Bone marrow (tissue), 2 donors: ENCODE measurements around the gene PRMT3.
"Not testable (repeated sequence)": the region's sequence is repeated elsewhere in the genome, so short reads cannot be mapped to it uniquely, and the experiment has no call there.

Experiments used
- DNase-seq, 2 donors: peaks; one replicate each; lab custom pipeline; 2025; lab: John Stamatoyannopoulos, UW

The PRMT3 gene

DNA sequence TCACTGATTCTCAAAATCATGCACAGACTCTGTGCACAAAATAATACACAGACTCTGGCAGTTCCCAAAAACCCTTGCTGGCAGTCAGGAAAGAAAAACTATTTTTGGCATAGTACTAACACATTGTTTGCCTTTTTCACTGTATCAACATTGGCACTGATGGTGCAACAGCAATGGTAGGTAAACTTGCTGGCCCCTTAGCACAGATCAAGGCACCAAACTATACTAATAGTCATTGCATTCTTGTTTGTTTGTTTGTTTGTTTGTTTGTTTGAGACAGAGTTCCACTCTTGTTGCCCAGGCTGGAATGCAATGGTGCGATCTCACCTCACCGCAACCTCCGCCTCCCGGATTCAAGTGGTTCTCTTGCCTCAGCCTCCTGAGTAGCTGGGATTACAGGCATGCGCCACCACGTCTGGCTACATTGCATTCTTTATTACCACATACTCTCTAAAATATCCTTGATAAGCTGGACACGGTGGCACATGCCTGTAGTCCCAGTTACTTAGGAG is 130.9 kb downstream of the PRMT3 start:
- no peak for DNase-seq

DNA sequence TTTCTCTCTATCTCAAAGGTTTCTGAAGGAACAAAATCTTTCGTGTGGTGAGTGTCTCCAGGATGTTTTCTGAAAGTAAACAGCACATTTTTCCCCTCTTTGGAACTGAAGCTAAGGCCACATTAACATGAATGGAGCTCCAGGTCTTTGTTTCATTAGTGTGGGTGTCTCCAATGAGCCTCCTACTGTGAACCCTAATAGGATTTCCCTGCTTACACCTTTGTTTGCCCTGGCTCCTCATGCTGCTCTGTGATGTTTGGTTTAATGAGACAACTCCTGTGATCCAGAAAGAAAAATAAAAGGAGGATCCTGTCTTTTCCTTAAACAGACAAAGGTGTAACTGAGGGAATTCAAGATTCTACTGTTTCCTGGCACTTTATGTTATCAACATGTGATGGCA is 135.0 kb downstream of the PRMT3 start:
- no peak for DNase-seq

DNA sequence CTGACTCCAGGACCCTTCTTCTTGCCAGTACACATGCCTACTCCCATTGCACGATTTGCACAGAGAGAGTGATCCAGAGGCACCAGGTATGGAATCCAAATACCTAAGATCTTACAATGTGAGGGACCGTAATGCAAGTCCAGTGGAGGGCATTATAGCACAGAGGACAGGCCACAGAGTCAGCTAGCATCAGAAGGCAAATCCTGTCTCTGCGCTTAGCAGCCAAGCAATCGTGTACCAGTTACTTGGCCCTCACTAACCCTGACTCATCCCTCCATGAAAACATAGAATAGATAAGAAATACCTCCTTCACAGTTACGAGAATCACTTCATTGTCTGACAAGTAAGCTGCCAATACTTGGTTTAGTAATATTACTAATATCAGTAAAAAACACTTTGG is 142.2 kb downstream of the PRMT3 start:
- no peak for DNase-seq

DNA sequence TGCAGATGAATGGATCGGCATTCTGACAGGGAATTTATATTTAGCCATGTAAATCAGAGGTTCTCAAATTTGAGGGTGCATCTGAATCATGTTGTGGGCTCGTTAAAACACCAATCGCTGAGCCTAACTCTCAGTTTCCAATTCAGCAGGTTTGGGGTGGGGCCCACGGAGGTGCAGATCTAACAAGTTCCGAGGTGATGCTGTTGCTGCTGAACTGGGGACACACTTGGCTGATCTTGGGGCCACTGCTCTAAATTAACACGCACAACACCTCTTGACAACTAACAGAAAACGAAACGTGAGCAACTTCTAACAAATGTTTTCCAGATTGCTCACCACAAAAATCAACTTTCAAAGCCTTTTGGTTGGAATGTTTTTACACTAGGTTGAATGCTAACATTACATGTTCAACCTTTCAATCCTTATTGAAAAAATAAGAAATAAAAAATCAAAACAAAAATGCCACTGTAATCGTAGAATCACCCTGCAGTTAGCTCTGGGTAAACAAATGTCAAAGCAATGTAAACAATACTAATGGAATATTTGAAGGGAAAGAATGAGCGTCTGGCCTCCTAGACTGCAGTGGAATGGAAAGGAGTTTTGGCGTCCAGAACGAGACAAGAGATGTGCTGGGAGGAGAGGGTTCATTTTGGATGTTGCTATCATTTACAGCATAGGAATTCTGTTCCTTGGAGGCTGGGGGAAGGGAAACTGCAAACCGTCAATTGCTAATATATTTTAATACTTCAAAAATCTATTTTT is 143.6 kb downstream of the PRMT3 start:
- DNase-seq = no peak

DNA sequence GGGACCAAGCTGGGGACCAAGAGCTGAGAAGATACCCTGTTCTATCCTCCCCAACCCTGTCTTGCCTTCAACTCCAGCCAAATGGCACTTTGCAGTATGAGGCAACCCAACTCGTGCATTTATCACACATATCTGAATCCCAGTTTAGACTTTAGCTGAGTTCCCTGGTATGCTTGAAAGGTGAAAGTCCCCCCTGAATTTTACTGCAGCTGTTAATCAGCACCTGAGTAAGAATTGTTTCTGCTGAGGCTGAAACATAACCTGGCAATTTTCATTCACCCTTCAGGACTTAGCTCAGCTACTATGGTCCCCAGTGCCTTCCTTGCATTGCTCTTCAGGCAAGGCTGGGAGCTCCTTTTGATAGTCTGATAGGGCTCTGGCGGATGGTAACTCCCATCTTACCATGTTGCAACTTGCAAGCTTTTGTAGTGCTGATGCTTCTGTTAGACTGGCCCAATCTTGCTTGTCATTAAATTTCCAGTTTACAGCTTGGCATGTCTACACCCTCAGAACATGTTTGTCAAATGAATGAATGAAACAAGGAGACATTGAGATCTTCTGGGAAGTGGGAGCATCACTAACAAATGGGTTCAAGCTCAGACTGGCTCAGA is 147.9 kb downstream of the PRMT3 start:
- DNase-seq = no peak

DNA sequence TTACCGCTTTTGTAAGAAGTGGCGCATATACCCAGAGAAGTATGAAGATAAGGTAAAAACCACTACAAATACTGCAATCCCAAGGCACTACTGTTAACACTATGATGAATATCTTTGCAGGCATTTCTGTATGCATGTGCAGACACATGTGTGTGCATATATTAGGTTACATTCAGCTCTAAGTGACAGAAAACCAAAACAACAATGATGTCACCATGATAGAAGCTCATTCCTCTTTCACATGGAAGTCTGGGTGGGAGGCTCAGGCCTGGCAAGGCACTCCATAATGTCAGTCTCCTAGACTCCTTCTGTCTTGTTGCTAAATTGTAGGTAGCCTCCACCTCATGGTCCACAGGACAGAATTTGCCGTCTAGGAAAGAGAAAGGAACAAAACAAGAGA is 148.8 kb downstream of the PRMT3 start:
- DNase-seq = no peak

DNA sequence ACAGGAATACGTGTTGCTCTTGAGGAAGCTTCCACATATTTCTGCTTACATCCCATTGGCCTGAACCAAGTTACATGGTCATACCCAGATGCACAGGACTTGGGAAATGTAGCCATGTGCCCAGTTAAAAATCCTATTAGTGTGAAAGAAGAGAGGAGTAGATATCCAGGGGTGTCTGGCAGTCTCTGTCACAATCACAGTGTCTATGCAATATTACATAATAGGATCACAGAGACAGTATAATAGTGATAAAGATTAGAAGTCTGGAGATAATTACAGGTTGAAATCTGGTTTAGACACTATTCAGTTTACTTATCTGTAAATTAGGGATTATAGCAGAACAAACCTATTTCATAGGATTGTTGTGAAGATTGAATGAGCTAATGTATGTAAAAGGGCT is 149.3 kb downstream of the PRMT3 start:
- no peak for DNase-seq

DNA sequence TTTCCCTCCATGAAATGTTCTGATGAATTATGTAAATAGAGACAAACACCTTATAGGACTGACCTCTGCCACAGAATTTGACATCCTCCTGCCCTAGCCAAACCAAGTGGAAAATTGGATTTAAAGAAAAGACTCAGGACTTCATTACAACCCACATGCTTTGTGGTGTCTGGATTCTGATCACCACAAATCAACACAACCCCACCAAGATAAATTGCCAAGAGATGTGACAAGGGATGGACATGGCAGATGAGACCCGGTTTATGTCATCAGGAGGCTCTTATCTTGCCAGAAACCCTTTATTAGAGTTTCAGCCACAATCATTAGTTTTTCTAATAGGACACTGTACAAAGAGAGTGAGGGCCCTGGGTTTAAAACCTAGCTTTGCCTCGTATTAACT is 154.0 kb downstream of the PRMT3 start:
- no peak for DNase-seq

DNA sequence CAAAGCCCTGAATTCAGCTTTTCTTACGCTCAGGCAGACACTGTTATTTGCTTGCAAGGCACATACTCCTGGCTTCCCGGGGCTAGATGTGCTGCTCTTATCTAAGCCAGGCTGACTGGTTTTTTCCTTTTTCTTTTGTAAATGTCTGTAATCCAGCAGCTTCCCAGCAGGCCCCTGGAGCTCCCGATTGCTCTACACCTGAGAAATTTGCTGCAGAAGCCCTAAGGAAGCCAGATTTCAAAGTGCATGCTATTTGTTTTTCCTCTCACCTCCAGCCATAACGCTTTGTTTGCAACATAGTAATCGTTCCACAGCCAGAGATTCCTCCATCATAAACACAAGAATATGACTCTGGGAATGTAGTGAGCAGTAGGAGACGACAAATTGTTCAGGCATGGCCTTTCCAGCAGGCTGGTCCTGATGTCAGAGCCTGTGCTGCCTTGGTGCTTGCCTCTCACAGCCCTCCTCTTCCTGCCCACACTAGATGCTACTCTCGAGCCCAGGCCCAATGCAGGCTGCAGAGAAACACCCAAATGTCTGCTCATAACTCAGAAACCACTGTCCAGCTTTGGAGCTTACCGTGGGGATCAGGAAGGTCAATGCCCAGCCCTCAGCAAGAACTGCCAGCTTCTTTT is 157.2 kb downstream of the PRMT3 start:
- DNase-seq = no peak

DNA sequence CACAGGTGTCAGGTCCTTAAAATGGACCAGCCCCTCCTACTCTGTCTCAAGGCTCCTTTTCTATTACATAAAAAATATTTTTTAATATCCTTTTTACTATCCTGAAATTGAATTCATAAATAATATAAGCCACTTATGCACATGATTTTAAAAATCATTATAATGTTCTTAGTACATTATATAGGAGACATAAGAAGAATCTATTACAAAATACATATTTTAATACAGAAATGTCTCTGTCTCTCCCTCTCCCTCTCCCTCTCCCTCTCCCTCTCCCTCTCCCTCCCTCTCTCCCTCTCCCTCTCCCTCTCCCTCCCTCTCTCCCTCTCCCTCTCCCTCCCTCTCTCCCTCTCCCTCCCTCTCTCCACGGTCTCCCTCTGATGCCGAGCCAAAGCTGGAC is 159.9 kb downstream of the PRMT3 start:
- no peak for DNase-seq

DNA sequence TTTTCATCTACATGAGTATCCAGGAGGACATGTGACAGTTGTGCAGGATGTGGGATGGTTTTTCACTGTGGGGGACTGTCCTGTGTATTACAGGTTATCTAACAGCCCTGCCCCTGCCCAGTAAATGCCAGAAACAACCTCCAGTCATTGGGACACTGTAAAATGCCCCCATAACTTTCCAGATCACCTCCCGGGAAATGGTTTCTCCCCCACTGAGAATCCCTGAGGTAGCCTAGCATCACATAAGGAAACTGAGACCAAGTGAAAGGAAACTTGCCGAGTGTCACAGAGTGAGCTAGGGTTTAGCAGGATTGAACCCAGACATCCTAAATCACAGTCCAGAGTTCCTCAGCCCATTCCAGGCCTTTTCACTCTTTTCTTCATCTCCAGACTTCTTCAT is 163.6 kb downstream of the PRMT3 start:
- DNase-seq = no peak

DNA sequence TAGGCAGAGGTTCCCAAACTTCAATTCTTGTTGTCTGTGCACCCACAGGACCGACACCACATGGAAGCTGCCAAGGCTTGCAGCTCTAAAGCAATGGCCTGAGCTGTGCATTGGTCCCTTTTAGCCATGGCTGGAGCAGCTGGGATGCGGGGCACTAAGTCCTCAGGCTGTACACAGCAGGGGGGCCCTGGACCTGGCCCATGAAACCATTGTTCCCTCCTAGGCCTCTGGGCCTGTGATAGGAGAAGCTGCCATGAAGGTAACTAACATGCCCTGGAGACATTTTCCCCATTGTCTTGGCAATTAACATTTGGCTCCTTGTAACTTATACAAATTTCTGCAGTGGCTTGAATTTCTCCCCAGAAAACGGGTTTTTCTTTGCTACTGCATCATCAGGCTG is 168.3 kb downstream of the PRMT3 start:
- DNase-seq = no peak

DNA sequence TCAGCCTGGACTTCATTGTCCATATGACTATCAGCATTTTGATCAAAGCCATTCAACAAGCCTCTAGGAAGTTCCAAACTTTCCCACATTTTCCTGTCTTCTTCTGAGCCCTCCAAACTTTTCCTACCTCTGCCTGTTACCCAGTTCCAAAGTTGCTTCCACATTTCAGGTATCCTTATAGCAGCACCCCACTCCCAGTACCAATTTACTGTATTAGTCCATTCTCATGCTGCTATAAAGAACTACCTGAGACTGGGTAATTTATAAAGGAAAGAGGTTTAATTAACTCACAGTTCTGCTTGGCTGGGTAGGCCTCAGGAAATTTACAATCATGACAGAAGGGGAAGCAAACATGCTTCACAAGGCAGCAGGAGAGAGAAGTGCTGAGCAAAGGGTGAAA is 168.9 kb downstream of the PRMT3 start:
- DNase-seq = not testable (repeated sequence)

DNA sequence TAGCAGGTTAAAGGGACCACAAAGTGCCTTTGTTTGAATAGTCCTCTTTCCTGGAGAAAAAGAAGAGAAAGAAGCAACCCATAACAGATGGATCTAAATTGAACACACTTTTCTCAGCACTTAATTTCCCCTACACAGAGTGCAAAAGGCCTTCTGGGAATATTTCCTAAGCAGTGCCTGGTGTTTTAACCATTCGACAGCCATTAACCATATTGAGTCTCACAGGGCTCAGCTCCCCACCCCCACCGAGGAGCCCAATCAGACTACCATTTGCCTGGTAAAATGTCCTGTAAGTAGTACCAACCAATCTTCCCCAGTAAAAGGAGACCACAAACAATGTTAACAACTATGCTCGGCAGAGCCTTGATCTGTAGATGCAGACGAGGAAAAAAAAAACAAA is 171.2 kb downstream of the PRMT3 start:
- DNase-seq = no peak
